SK-N-SH (cell line): ENCODE measurements around the gene LGALS14. TPM values are rescaled to one million over a fixed set of nuclear protein-coding genes. Genes with fewer than 3 reads are reported as not detected.

Experiments used
- CTCF ChIA-PET: fragments of 300-600, 350-600 bp; formaldehyde crosslinking; extraction: SDS; loops from one replicate; lab custom pipeline; 2021; lab: Yijun Ruan, JAX
- POLR2A ChIA-PET: fragments of 350-600 bp; sonication (Branson Sonifier 250); formaldehyde crosslinking; extraction: SDS; loops from one replicate; lab custom pipeline; 2020; ENCODE audit warnings: antibody characterized with exemption, inconsistent platforms; lab: Yijun Ruan, JAX
- DNase-seq: peaks from one replicate; pipeline ENCODE4 v3.0.0; 2012
- H2AFZ ChIP-seq: fragments of 200-600 bp; sonication (generic); 2 replicates; pipeline ENCODE4 v1.8.1; 2016; ENCODE audit warnings: antibody characterized with exemption, mild to moderate bottlenecking, low read depth
- H3F3A ChIP-seq: fragments of 200-600 bp; sonication (generic); replicated peaks from 2 replicates; pipeline ENCODE3; 2016; ENCODE audit warnings: antibody characterized with exemption, mild to moderate bottlenecking; ENCODE audit not compliant: insufficient read depth
- H3K27ac ChIP-seq, 2 experiments: fragments of 200-500 bp in 1 of 2; fragments of 200-600 bp in 1 of 2; sonication (Bioruptor generic) in 1 of 2; sonication (generic), shearing (Covaris generic) in 1 of 2; 2 replicates each; pipeline versions ENCODE4 v1.5.1 to v1.6.1; 2014 to 2016; ENCODE audit warnings: low read depth in 2 of 2, inconsistent platforms in 1 of 2, low read length in 1 of 2, mild to moderate bottlenecking in 1 of 2, mixed read lengths in 1 of 2
- H3K27me3 ChIP-seq: fragments of 200-600 bp; sonication (generic), shearing (Covaris generic); 2 replicates; pipeline ENCODE4 v1.6.1; 2016; ENCODE audit warnings: mixed run types; ENCODE audit not compliant: insufficient read depth
- H3K36me3 ChIP-seq, 2 experiments: fragments of 200-500 bp in 1 of 2; fragments of 200-600 bp in 1 of 2; sonication (Bioruptor generic) in 1 of 2; sonication (generic) in 1 of 2; replicated peaks in 1 of 2; 2 replicates each; pipeline versions ENCODE3 to v1.5.1; 2014 to 2016; ENCODE audit warnings: low read length in 1 of 2, mild to moderate bottlenecking in 1 of 2; ENCODE audit not compliant: insufficient read depth in 2 of 2, control insufficient read depth in 1 of 2
- H3K4me1 ChIP-seq, 2 experiments: fragments of 200-500 bp in 1 of 2; fragments of 200-600 bp in 1 of 2; sonication (Bioruptor generic) in 1 of 2; sonication (generic), shearing (Covaris generic) in 1 of 2; 2 replicates each; pipeline versions ENCODE4 v1.5.1 to v1.6.1; 2014 to 2016; ENCODE audit warnings: low read depth in 1 of 2, low read length in 1 of 2, mixed run types in 1 of 2; ENCODE audit not compliant: insufficient read depth in 2 of 2, control insufficient read depth in 1 of 2
- H3K4me2 ChIP-seq: fragments of 200-600 bp; sonication (generic), shearing (Covaris generic); 2 replicates; pipeline ENCODE4 v1.6.1; 2017; ENCODE audit warnings: mixed run types
- H3K4me3 ChIP-seq, 2 experiments: fragments of 200-500 bp in 1 of 2; fragments of 200-600 bp in 1 of 2; sonication (Bioruptor generic) in 1 of 2; sonication (generic), shearing (Covaris generic) in 1 of 2; 2 replicates each; pipeline versions ENCODE4 v1.5.1 to v1.8.1; 2014 to 2016; ENCODE audit warnings: low read depth in 2 of 2, inconsistent platforms in 1 of 2, low read length in 1 of 2, mild to moderate bottlenecking in 1 of 2, mixed read lengths in 1 of 2, moderate library complexity in 1 of 2
- H3K79me2 ChIP-seq: fragments of 200-600 bp; sonication (generic); 2 replicates; pipeline ENCODE4 v1.8.1; 2017; ENCODE audit warnings: mild to moderate bottlenecking; ENCODE audit not compliant: insufficient read depth
- H3K9ac ChIP-seq: fragments of 200-600 bp; sonication (generic); 2 replicates; pipeline ENCODE4 v1.6.1; 2017; ENCODE audit warnings: mixed run types
- H3K9me2 ChIP-seq: fragments of 200-600 bp; sonication (generic); 2 replicates; pipeline ENCODE4 v1.6.1; 2017; ENCODE audit warnings: mixed run types
- H3K9me3 ChIP-seq: fragments of 200-600 bp; sonication (generic); 2 replicates; pipeline ENCODE4 v1.6.1; 2017; ENCODE audit warnings: mixed run types, mild to moderate bottlenecking, moderate library complexity
- H4K20me1 ChIP-seq: fragments of 200-600 bp; sonication (generic); 2 replicates; pipeline ENCODE4 v1.6.1; 2017; ENCODE audit warnings: mild to moderate bottlenecking, mixed run types; ENCODE audit not compliant: insufficient read depth
- CHD2 ChIP-seq: fragments of 150-350 bp; IDR thresholded peaks from 2 replicates; pipeline ENCODE4 v1.6.1; 2018; ENCODE audit warnings: low read length; ENCODE audit not compliant: partially characterized antibody
- ELF1 ChIP-seq: IDR thresholded peaks from 2 replicates; pipeline ENCODE4 v1.4.0; 2012
- EZH2phosphoT487 ChIP-seq: fragments of 200-600 bp; sonication (generic); IDR thresholded peaks from 2 replicates; pipeline ENCODE4 v1.6.1; 2017; ENCODE audit warnings: low read depth, mixed run types, mild to moderate bottlenecking, antibody characterized with exemption, moderate library complexity, borderline replicate concordance
- GABPA ChIP-seq: IDR thresholded peaks from 2 replicates; pipeline ENCODE4 v1.4.0; 2012; ENCODE audit warnings: low read depth, mild to moderate bottlenecking
- MEF2A ChIP-seq: IDR thresholded peaks from 2 replicates; pipeline ENCODE4 v1.4.0; 2012; ENCODE audit warnings: low read depth, borderline replicate concordance
- NFIC ChIP-seq: IDR thresholded peaks from 2 replicates; pipeline ENCODE4 v1.4.0; 2012; ENCODE audit warnings: borderline replicate concordance
- NRF1 ChIP-seq: IDR thresholded peaks from 2 replicates; pipeline ENCODE4 v1.6.1; 2012; ENCODE audit warnings: low read depth, mild to moderate bottlenecking, low read length
- RAD21 ChIP-seq: IDR thresholded peaks from 2 replicates; pipeline ENCODE4 v1.6.1; 2012; ENCODE audit warnings: mild to moderate bottlenecking, low read length
- RCOR1 ChIP-seq: fragments of 150-350 bp; IDR thresholded peaks from 2 replicates; pipeline ENCODE4 v1.6.1; 2017; ENCODE audit warnings: antibody characterized with exemption, low read length
- RFX5 ChIP-seq: IDR thresholded peaks from 2 replicates; pipeline ENCODE4 v1.6.1; 2012; ENCODE audit warnings: mild to moderate bottlenecking, improper control_type of control experiment, low read length
- SMC3 ChIP-seq: IDR thresholded peaks from 2 replicates; pipeline ENCODE4 v1.6.1; 2012; ENCODE audit warnings: low read depth, low read length, improper control_type of control experiment
- TAF1 ChIP-seq: IDR thresholded peaks from 2 replicates; pipeline ENCODE4 v1.6.1; 2012; ENCODE audit warnings: low read depth, mild to moderate bottlenecking, low read length, moderate library complexity, borderline replicate concordance
- TEAD4 ChIP-seq: IDR thresholded peaks from 2 replicates; pipeline ENCODE4 v1.4.0; 2012; ENCODE audit warnings: mild to moderate bottlenecking, borderline replicate concordance; ENCODE audit not compliant: insufficient read depth
- YY1 ChIP-seq: IDR thresholded peaks from 2 replicates; pipeline ENCODE4 v1.4.0; 2012; ENCODE audit warnings: low read depth, mild to moderate bottlenecking
- WGBS: methylation state at CpG from one replicate; pipeline ENCODE4 v1.1.6; 2017; ENCODE audit warnings: low lambda C conversion rate; 5-methylcytosine and 5-hydroxymethylcytosine counted together
- polyA plus RNA-seq, 3 experiments: library from polyadenylated mRNA; depleted of rRNA; stranded (reverse); fragments of >200 nt; gene quantifications; 2 replicates each; pipeline ENCODE4 v1.2.3, GENCODE V29; 2012
- TF ChIP-seq, protein P1 (sequence below): IDR thresholded peaks from 2 replicates; pipeline ENCODE4; 2012
- TF ChIP-seq, protein P2 (sequence below): IDR thresholded peaks from 2 replicates; pipeline ENCODE4 v1.4.0; 2012; ENCODE audit warnings: low read depth
- TF ChIP-seq, protein P3 (sequence below): IDR thresholded peaks from 2 replicates; pipeline ENCODE4 v1.4.0; 2012; ENCODE audit warnings: low read depth, borderline replicate concordance
- TF ChIP-seq, protein P4 (sequence below): IDR thresholded peaks from 2 replicates; pipeline ENCODE4 v1.6.1; 2012; ENCODE audit warnings: mild to moderate bottlenecking, low read depth, low read length, moderate library complexity
- TF ChIP-seq, protein P5 (sequence below): fragments of 150-350 bp; IDR thresholded peaks from 2 replicates; pipeline ENCODE4 v1.6.1; 2016; ENCODE audit warnings: mild to moderate bottlenecking, low read depth, low read length

LGALS14 gene
- polyA plus RNA-seq, 1 of the 3 experiments (the other 2 are of a cell fraction), result not detected

DNA sequence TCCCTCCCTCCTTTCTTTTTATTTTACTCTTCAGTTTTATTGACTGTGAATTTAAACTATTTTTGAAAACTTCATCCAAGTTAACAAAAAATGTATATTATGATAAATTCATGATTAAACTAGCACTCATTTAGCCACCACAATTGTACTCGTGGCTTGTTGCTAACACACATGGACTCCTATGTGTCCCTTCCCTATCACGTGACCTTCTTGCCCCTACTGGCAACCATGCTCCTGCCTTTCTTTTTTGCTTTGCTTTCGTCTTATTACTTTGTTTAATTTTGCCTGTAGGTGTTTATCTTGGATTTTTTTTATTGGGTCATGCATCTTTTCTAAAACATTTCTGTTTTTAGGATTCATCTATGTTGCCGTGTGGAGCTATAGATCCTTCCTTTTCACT is 25.3 kb downstream of the LGALS14 start:
- Histone ChIP-seq H3K27me3 (no peaks in the 10 kb centered on the region; the same call in 1 of the 2 replicates), H3K4me2 (no peak overlapping the region), H3K79me2 (no peaks in the 10 kb centered on the region), H4K20me1 (no peaks in the 10 kb centered on the region), H3K9me2 (no peaks in the 10 kb centered on the region), H3K4me3 (no peak overlapping the region), H3K36me3 (no peaks in the 10 kb centered on the region), H2AFZ (no peak overlapping the region), H3K9me3 (no peaks in the 10 kb centered on the region), H3F3A (no peaks in the 10 kb centered on the region), H3K4me1 (no peaks in the 10 kb centered on the region), H3K27ac (no peak overlapping the region), H3K9ac (no peak overlapping the region)
- ChIA-PET CTCF (no interaction called here), POLR2A (no interaction called here)
- 9% methylated on average over 4 of the region's 4 CpGs for WGBS
- TF ChIP-seq EZH2phosphoT487 (no peak), NFIC (no peak), NRF1 (no peak), GABPA (no peak), ELF1 (no peak), TEAD4 (no peak), SMC3 (no peak), MEF2A (no peak), RFX5 (no peak), TAF1 (no peak), YY1 (no peak), CHD2 (no peak), RAD21 (no peak), RCOR1 (no peak)
- TF ChIP-seq, protein P1, sequence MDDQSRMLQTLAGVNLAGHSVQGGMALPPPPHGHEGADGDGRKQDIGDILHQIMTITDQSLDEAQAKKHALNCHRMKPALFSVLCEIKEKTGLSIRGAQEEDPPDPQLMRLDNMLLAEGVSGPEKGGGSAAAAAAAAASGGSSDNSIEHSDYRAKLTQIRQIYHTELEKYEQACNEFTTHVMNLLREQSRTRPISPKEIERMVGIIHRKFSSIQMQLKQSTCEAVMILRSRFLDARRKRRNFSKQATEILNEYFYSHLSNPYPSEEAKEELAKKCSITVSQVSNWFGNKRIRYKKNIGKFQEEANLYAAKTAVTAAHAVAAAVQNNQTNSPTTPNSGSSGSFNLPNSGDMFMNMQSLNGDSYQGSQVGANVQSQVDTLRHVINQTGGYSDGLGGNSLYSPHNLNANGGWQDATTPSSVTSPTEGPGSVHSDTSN, result no peak
- TF ChIP-seq, protein P2, sequence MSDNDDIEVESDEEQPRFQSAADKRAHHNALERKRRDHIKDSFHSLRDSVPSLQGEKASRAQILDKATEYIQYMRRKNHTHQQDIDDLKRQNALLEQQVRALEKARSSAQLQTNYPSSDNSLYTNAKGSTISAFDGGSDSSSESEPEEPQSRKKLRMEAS, result no peak
- TF ChIP-seq, protein P3, sequence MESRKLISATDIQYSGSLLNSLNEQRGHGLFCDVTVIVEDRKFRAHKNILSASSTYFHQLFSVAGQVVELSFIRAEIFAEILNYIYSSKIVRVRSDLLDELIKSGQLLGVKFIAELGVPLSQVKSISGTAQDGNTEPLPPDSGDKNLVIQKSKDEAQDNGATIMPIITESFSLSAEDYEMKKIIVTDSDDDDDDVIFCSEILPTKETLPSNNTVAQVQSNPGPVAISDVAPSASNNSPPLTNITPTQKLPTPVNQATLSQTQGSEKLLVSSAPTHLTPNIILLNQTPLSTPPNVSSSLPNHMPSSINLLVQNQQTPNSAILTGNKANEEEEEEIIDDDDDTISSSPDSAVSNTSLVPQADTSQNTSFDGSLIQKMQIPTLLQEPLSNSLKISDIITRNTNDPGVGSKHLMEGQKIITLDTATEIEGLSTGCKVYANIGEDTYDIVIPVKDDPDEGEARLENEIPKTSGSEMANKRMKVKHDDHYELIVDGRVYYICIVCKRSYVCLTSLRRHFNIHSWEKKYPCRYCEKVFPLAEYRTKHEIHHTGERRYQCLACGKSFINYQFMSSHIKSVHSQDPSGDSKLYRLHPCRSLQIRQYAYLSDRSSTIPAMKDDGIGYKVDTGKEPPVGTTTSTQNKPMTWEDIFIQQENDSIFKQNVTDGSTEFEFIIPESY, result no peak
- TF ChIP-seq, protein P4, sequence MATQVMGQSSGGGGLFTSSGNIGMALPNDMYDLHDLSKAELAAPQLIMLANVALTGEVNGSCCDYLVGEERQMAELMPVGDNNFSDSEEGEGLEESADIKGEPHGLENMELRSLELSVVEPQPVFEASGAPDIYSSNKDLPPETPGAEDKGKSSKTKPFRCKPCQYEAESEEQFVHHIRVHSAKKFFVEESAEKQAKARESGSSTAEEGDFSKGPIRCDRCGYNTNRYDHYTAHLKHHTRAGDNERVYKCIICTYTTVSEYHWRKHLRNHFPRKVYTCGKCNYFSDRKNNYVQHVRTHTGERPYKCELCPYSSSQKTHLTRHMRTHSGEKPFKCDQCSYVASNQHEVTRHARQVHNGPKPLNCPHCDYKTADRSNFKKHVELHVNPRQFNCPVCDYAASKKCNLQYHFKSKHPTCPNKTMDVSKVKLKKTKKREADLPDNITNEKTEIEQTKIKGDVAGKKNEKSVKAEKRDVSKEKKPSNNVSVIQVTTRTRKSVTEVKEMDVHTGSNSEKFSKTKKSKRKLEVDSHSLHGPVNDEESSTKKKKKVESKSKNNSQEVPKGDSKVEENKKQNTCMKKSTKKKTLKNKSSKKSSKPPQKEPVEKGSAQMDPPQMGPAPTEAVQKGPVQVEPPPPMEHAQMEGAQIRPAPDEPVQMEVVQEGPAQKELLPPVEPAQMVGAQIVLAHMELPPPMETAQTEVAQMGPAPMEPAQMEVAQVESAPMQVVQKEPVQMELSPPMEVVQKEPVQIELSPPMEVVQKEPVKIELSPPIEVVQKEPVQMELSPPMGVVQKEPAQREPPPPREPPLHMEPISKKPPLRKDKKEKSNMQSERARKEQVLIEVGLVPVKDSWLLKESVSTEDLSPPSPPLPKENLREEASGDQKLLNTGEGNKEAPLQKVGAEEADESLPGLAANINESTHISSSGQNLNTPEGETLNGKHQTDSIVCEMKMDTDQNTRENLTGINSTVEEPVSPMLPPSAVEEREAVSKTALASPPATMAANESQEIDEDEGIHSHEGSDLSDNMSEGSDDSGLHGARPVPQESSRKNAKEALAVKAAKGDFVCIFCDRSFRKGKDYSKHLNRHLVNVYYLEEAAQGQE, result no peak
- TF ChIP-seq, protein P5, sequence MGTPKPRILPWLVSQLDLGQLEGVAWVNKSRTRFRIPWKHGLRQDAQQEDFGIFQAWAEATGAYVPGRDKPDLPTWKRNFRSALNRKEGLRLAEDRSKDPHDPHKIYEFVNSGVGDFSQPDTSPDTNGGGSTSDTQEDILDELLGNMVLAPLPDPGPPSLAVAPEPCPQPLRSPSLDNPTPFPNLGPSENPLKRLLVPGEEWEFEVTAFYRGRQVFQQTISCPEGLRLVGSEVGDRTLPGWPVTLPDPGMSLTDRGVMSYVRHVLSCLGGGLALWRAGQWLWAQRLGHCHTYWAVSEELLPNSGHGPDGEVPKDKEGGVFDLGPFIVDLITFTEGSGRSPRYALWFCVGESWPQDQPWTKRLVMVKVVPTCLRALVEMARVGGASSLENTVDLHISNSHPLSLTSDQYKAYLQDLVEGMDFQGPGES, result no peak
- DNase-seq, result no peak
